T-helper 22 cell (primary cell): ENCODE measurements around the gene PRR13.
"Not testable (repeated sequence)": the region's sequence is repeated elsewhere in the genome, so short reads cannot be mapped to it uniquely, and the experiment has no call there.

Experiments used
- DNase-seq: peaks from one replicate; pipeline ENCODE4 v3.0.0-alpha.2; 2020; ENCODE audit warnings: low read depth

PRR13 gene

GRCh38 chr12:53439582-53439981 lies 2.0 kb upstream of the PRR13 start:
- not testable (repeated sequence) for DNase-seq

DNA sequence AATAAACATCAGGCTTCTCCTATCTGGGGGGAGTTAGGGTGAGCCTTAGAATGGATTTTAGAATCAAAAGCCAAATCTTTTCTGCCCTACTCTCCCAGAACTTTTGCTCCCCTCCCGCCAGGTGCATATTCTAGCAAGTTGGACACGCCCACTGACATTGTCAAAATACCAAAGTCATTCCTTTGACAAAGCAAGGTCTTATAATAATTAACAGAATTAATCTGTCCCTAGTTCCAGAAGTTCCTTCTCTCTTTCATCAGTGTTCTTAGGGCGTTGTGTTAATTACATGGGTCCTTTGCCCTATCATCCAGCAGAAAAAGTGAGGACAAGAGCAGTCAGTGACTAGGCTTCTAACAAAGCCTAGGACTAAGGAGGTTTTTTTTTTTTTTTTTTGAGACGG lies 2.4 kb downstream of the PRR13 start:
- DNase-seq, result no peak

GRCh38 chr12:53444593-53445325 lies 3.2 kb downstream of the PRR13 start:
- DNase-seq, result not testable (repeated sequence)

DNA sequence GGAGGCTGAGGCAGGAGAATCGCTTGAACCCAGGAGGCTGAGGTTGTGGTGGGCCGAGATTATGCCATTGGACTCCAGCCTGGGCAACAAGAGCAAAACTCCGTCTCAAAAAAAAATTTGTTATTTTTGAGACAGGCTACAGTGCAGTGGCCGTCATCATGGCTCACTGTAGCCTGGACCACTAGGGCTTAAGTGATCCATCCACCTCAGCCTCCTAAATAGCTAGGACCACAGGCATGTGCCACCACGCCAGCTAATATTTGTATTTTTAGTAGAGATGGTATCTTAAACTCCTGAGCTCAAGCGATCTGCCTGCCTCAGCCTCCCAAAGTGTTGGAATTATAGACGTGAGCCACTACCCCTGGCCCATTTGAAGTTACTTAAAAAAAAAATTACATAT lies 9.4 kb downstream of the PRR13 start:
- DNase-seq, result no peak

GRCh38 chr12:53451661-53452158 lies 10.2 kb downstream of the PRR13 start, which contains the start of gene PCBP2:
PCBP2 (plus strand) TSS chr12:53452102; CDS start chr12:53454801, 2,699 bp downstream.
- DNase-seq, result peak; percentile 98

DNA sequence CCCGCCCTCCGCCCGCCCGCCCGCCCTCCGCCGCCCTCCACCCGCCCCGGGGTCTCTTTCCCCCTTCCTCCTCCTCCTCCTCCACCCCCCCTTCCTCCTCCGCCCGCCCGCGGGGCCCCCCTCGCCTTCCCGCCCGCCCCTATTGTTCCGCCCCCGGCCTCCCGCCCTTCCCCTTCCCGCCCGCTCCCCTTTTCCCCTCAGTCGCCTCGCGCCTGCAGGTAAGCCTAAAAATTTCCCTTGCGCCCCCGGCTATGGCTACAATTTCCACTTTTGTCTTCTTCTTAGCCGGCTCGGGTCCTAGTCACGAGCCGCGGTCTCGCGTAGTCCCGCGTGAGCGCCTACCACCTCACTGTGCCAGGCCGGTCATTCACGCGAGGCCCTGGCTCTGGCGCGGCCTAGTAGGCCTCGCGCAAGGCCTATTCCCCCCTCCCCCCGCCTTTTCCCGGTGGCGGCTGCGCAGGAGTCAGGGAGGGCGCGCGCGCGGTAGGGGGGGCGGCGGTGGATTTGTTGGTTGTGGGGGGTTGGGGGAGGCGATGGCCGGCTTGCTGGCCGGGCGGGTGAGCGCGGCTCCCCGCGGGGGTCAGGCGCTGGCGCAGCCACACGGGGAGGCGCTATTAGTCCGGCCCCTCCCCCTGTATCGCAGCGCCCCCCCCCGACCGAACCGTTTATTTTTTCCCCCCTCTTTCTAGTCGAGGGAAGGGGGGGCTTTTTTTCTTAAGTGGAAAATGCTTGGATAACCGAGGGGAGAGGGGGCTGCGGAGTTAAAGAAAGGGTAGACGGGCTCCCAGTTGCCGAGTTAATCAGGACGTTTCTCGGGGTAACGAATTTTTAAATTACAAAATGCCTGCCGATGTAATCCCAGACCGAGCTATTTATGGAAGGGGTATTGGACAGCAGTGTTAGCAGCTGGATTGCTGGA lies 10.9 kb downstream of the PRR13 start:
- peak; percentile 68 for DNase-seq

DNA sequence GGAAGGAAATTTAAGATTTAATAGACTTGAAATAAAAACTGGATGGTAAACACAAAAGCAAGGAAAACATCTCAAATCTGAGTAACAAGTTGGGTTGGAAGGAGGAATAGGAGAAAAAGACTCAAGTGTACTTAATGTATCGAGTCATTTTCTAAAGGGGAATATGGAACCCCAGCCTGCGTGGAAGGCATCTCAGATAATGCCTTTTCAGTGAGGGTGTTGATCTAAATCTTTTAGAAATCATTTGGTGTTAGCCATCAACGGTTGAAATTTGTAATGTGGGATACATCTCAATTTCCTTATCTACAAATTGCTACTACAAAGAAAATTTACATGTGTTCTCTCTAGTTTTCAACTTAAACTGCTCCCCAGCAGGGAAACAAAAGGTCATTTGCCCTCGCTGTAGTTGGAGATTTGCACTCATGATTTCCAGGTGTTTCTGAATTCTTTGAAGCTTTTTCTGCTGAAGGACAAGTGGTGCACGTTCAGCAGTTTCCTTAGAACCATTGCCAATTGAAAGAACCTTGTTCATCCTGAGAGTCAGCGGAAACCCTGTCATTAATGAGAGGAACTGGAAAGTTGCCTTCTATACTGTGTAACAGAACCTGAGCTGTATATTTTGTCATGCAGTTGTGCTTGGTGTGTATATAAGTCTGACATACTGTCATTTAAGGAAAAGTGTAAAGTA lies 12.6 kb downstream of the PRR13 start:
- DNase-seq, result no peak

DNA sequence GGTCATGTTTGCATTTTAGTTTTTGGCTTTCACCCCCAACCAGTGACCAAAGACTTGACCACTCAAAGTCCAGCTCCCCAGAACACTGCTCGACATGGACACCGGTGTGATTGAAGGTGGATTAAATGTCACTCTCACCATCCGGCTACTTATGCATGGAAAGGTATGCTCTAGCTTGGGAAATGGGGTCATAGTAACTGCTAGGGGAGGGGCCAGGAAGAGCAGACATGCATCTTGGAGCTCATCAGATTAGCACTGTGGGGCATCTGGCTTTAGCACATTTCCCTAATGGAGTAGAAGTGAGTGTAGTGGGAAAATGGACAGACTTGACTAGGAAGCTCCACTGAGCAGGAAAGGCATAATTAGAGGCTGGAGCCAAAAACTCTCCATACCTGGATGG lies 13.2 kb downstream of the PRR13 start:
- DNase-seq, result no peak

- no peak for DNase-seq
Measured at GRCh38 chr12:53456654-53457366, 15.3 kb downstream of the PRR13 start.

GRCh38 chr12:53459097-53459496 lies 17.6 kb downstream of the PRR13 start:
- no peak for DNase-seq

GRCh38 chr12:53461059-53461458 lies 19.5 kb downstream of the PRR13 start:
- no peak for DNase-seq

DNA sequence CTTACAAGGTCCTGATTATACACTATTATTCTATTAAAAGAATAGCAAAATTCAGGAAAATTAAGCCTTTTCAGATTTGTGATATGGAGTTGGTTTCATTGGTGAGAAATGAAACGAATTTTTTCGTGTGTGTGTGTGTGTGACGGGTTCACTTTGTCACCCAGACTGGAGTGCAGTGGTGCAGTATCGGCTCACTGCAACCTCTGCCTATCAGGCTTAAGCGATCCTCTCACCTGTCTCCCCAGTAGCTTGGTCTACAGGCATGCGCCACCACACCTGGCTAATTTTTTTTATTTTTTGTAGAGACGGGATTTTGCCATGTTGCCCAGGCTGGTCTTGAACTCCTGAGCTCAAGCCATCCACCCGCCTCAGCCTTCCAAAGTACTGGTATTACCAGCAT lies 20.1 kb downstream of the PRR13 start:
- DNase-seq, result no peak

GRCh38 chr12:53462935-53463334 lies 21.4 kb downstream of the PRR13 start:
- DNase-seq, result no peak

GRCh38 chr12:53463802-53464560 lies 22.4 kb downstream of the PRR13 start:
- DNase-seq, result no peak

GRCh38 chr12:53464685-53465418 lies 23.3 kb downstream of the PRR13 start:
- no peak for DNase-seq

DNA sequence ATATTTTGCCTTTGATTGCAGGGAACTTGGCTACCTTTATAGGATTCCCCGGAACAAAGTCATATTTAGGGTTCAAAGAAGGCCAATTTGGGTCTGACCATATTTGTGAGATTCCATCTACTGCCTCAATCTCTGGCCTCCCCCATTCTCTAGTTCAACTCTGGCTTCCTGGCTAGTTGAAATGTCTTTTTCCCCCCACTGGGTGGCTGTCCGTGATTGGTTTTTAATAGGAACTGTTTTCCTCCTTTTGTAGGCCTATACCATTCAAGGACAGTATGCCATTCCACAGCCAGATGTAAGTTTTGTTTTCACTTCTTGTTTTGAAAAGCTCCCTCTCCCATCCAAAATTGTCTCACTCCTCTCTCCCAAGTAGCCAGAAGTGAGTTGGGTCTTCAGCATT lies 24.1 kb downstream of the PRR13 start:
- DNase-seq, result no peak

DNA sequence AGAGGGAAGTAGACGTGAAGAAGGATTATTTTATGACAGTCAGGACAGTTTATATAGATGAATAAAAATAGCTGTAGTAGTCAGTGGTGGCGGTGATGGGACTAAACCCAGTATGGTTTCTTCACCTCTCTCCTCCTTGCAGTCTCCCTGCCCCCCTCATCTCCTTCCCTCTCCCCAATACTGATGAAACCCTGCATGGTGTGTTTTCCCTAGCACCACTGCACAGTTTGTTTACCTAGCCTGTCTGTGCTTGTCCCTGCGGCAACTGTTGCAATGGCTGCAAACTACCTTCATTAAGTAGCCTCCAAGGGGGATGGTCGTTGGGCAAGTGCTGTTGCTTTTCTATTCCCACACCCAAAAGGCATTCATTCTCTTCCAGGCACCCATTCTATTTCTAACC lies 25.1 kb downstream of the PRR13 start:
- no peak for DNase-seq

- no peak for DNase-seq
Measured at GRCh38 chr12:53467082-53467481, 25.5 kb downstream of the PRR13 start.

GRCh38 chr12:53467880-53468279 lies 26.3 kb downstream of the PRR13 start:
- DNase-seq, result no peak

DNA sequence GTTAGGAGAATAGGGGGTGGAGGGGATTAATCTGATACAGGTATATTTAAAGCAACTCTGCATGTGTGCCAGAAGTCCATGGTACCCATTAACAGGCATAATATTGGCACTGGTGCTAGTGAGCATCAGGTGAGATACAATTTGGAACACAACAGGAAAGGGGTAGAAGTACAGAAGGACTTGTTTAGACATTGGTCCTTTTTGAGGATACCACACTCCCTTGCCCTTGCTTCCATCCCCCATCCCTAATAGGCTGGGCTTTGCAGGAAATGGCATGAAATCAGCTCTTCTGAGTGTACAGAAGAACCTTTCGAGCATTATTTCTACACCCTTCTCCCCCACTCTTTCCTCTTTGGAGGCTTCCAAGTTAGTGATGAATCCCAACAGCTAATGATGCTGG lies 26.7 kb downstream of the PRR13 start:
- no peak for DNase-seq
